GM18858 (cell line): ENCODE measurements around the gene LMO1.

Experiments used
- ATAC-seq: cut with Tn5 transposase; IDR thresholded peaks from one replicate; pipeline ENCODE4 v1.9.1; 2021; ENCODE audit not compliant: unreplicated experiment

The LMO1 gene

GRCh38 chr11:8263769-8264410 is at the start of gene LMO1:
Gene LMO1, minus strand, starts transcription at chr11:8263878. Its CDS starts 516 bp downstream, at chr11:8263362.
- peak; percentile 55 for ATAC-seq

DNA sequence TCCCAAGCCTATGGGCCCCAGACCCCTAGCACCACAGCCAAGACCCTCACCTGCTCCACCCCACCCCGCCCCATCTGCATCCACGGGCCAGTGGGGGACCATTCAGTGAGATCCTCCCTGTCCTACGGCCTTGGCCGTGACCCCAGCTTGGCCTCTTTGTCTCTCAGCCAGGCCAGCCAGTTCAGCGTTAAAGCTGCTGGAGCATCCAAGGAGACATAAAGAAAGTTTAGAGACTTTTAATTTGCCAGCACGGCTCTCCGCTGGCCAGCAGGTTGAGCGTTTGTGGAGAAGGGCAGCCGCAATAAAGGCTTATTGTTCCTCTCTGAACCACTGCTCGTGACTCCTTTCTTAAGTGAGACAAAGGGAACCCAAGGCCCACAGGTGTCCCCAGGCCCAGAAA is 49.3 kb upstream of the LMO1 start:
- no peak for ATAC-seq

DNA sequence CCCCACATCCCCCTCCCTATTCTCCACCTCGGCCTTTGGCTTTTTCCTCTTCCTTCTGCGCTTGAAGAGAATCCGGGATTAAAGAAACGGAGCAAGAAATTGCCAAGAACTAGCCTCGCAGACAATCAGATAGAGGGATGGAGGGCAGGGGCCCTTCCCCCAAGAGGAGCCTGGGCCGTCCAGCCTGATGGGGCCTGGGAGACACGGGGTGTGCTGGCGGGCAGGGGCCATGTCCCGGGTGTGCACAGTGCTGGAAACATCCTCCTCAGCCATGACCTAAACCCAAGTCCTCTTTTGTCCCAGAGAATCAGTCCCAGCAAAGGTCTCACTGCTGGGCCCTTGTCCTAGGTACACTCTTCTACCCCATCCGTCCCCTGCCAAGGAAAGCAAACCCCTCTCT is 47.7 kb upstream of the LMO1 start:
- no peak for ATAC-seq

- no peak for ATAC-seq
Observed at GRCh38 chr11:8310743-8311298, 47.1 kb upstream of the LMO1 start.

DNA sequence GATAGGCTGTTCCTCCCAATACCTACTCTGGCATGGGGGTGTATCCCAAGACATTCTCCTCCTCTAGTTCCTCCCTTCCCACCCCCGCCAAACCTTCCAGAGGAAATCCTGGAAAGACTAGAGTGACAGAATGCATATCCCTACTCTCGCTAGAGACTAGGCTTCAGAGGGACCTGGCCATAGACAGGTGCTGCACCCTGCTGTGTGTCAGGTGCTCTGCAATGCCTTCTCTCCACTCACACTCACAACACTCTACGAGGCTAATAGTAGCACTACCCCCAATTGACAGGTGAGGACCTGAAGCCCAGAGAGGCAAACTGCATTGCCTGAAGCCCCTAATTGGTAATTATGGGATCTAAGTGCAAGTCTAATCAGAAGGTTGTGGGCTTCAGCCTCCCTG is 46.2 kb upstream of the LMO1 start:
- no peak for ATAC-seq

- no peak for ATAC-seq
Observed at GRCh38 chr11:8309311-8309710, 45.6 kb upstream of the LMO1 start.

DNA sequence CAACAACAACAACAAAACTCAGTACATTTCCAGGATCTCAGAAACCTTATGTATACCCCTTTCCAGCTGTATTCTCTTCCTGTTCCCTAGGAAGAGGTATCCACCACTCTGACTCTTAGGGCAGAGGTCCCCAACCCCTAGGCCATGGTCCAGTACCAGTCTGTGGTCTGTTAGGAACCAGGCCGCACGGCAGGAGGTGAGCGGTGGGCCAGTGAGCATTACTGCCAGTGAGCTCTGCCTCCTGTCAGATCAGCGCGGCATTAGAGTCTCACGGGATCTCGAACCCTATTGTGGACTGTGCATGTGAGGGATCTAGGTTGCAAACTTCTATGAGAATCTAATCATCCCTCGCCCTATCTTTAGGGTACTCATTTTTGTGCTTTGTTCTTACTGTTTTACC is 43.9 kb upstream of the LMO1 start:
- no peak for ATAC-seq

DNA sequence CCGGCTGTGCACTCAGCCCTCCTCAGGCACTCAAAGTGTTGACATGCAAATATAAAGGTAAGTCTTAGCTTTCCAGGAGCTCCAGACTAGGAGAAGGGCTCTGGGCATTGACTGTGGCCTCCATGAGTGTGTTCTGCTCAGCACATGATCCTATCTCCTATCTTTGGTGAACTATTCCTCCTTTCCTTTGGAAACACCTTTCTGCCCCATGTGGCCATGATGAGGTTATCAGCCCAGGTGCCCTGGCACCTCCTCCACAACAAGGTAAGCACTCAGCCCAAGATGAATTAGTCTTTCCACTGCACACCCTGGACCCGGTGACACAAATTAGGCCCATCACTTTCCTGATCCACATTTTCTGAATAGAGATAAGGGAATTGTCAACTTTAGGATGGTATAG is 37.9 kb upstream of the LMO1 start:
- ATAC-seq, result no peak

DNA sequence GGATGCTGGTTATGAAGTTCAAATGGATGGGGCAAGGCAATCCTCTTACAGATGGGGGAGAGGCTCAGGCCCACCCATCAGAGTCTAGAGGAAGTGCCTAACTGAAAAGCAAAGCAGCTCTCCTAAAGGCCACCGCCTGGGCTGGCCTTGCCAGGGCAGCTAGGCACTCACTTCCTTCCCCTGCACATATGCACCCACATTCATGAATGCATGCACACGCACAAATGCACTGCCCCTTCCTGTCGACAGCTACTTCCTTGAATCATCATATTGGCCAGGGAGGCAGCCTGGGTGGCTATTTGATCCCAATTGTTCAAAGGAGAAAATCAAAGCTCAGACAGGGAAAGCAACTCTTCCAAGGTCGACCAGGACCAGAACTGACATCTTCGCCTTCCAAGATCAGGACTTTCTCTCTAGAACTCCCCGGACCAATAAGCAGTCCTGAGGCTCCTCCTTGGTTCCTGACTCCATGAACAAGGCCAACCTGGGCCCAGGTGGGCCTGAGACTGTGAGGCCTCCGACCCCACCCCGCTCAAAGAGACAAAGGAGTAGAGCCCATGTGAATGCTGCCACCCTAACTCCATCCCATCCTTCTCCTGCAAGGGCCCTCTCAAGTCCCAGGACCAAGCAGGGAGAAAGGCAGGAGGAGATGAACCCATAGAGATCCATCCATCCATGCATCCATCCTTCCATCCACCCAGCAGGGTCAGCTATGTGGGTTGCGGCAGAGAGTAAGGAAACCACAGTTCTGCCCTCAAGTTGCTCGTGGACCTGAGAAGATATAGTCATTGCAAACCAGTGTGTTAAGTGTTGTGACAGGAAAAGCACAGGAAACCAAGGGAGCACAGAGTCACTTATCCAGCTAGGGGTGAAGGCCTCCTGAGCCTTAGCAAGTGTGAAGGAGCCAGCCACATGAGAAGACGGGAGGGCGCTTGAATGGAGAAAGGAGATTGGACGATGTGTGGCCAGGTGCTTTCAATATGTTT is 35.4 kb upstream of the LMO1 start:
- no peak for ATAC-seq

DNA sequence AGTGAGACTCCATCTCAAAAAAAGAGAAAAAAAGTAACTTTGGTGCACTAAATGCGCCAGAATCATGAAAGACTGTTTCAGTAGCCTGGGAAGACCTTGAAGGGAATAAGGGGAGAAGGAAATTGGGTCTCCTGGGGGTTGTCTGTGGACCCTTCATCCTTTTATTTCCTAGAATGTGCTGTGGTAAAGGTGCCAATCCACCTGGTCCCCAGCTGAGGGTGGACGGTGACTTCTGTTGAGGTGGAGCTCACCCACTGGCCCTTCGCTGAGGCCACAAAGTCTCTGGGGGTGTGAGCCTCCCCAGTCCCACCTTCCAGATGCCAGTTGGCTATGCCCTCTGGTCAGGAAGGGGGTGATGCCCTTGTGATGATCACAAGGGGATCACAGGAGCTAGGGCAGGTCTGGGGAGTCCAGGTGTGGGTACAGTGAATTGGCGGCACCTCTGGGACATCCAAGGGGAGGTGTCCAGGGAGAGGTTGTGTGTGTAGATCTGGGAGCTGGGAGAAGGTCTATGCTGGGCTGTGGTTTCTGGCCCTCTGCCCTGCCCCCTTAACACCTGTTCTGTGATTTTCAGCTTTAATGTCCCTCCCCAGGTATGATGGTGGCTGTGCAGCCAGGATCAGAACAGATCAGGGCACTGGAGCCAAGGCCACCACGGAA is 34.2 kb upstream of the LMO1 start:
- ATAC-seq, result no peak

DNA sequence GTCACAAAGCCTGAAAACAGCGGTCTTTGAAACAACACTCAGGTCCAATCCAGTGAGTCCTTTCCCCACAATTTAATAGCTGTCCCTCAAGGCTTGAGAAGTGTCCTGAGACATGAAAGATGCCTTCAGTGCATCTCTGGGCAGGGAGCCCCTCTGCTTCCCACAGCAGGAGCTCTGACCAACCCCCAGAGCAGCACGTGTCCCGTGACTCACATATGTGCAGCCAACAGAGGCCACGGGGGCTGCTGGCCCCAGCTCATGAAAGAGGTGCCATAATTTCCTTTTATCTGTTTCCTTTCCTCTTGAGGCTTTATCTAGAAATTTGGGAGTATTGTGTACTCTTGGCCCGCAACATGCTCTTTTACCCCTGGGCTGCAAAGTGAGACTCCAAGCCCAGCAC is 33.2 kb upstream of the LMO1 start:
- no peak for ATAC-seq

DNA sequence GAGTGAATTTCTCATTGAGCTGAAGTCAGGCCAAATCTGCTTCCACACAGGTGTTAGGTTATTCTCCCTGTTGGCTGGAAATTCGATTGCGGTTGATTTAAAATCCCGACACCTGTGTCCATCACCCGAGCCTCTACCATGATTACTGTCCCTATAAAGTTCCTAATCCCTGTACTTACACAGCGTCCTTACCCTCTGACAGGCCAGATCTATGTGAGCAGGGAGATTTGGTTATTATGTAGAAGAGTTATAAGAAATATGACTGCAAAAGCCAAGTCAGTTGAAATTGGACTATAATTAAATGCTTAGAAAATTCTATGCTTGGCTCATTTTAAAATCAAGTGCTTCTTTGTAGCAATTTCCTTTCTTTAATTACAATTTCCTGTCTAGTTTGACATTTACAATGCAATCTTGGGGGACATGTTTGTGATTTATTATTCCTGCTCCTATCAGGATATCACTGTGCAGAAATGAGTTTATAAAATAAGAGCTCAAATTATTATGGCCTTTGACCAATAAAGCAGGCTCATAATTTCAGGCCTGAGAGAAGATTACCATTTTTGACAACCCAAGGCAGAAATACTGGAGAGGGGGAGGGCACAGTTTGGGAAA is 32.5 kb upstream of the LMO1 start:
- ATAC-seq, result no peak

DNA sequence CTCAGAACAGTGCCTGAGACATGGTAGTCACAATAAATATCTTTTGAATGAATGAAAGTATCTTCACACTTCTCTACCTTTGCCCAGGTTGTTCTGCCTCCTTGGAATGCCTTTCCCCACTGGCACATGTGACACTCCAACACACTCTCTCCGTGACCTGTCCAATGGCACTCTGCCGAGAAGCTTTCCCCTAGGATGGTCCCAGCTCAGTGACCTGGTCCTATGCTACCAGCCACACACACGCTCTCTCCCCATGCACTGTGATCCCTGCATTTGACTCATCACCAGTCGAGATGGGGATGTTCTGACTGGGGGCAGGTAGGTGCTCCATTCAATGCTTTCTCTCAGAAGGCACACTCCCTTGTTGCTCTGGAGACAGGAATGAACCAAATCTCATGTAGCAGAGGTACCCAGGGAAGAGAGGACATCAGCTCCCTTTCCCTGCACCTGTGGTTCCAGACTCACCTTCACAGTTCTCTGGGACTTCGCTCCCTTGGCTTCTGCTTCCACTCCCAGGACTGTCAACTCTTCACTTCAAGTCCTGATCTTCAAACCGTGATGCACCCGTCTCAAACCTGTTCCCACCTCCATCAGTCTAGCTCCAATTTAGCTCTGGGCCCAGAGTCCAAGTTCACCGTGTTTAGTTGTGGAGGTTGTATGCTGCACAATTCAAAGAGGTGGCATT is 30.7 kb upstream of the LMO1 start:
- ATAC-seq, result no peak

DNA sequence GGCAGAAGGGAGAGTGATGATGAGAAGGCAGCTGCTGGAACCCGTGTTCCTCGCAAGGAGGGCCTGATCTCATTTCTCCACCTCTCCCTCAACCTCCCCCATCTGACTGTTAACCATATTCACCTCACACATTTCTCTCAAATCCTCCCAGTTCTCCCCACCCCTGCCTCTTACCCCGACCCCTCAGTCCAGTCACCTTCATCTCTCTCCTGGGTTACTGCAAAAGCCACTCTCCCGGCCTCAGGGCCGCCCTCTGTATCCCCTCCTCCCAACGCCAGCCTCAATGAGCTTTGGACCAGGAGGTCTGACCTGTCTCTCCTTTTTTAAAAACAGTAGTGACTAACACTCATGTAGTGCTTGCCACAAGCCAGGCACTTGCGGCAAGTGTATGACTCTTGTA is 29.5 kb upstream of the LMO1 start:
- no peak for ATAC-seq

DNA sequence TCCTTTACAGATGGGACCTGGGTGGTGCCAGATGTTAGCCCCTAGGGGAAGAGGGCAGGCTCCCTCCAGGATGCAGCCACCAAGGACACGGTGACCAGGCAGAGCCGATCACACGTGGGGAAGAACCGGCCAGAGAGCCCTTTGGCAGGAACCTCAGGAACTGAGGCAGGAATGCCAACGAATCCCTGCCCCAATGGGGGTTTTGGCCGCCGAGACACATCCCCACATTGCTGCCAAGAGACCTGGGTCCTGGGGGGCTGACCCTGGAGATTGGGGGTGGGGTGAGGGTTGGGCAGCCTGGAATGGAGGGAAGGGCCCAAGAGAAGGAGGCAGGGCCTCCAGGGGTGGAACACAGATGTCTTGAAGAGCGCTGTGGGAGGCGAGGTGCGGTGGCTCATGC is 28.7 kb upstream of the LMO1 start:
- ATAC-seq, result no peak

GRCh38 chr11:8291421-8292350 is 28.0 kb upstream of the LMO1 start:
- ATAC-seq, result no peak

DNA sequence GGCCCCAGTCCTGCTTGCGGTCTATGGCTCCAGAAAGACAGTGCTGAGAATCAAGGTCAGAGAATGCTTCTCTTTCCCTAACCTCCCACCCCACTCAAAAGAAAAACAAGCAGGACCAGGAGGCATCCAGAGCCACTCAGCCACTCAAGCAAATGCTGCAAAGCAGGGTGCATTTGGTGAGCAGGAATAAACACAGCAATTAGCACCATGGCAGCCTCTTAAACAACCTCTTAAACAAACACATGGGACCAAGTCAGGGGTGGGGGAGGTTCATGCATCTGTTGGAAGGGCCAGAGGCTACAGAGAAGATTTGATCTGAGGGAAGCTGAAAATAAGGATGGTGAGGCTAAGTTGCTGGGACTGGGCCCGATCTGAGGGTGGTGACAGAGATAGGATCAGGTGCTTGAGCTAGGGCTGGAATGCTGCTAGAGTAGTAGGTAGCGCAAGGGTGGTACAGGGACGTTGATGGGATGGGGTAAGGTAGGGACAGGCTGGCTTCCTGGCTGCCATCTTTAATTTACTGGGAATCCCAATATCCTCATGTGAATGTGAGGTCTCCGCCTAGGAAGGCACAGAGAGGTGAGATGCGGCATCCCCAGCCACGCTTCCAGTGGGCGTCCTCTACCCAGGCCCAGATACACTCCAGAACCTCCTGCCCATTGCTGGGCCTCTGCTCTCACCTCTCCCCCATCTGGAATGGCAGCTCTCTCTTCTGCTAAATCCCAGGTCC is 26.6 kb upstream of the LMO1 start:
- no peak for ATAC-seq

GRCh38 chr11:8289492-8289918 is 25.8 kb upstream of the LMO1 start:
- ATAC-seq, result no peak
